Lower leg skin (tissue), 4 donors: ENCODE measurements around the gene CNNM2. TPM values are rescaled to one million over a fixed set of nuclear protein-coding genes. Genes with fewer than 3 reads are reported as not detected.

Source experiments
- DNase-seq, 2 donors: peaks; one replicate each; pipeline ENCODE4 v3.0.0-alpha.2; 2019; ENCODE audit warnings: low spot score in 2 of 2
- H3K4me3 ChIP-seq: fragments of 200-600 bp; sonication (generic); 2 replicates; pipeline ENCODE4 v1.5.1; 2017; ENCODE audit warnings: mild to moderate bottlenecking, low read depth; ENCODE audit not compliant: poor library complexity, severe bottlenecking
- CTCF ChIP-seq, 3 donors: fragments of 450-650 bp; IDR thresholded peaks; one replicate each; pipeline ENCODE4 v1.5.1; 2016; ENCODE audit warnings: antibody characterized with exemption in 3 of 3, mild to moderate bottlenecking in 3 of 3, moderate library complexity in 2 of 3
- POLR2A ChIP-seq, 2 donors: fragments of 450-650 bp; IDR thresholded peaks; one replicate each; pipeline ENCODE4 v1.6.1; 2016 to 2017; ENCODE audit warnings: antibody characterized with exemption in 2 of 2, mild to moderate bottlenecking in 1 of 2, moderate library complexity in 1 of 2
- WGBS, 2 donors: methylation state at CpG; one replicate each; pipeline ENCODE4 v1.1.5; 2018; 5-methylcytosine and 5-hydroxymethylcytosine counted together
- intact Hi-C: fragments of 100-400 bp; cut with DNase I; formaldehyde crosslinking; loops from one replicate; pipeline ENCODE4 v1.15.0; 2023; ENCODE audit warnings: low total_unique reads
- total RNA-seq, 4 donors: library from RNA; depleted of rRNA; stranded (reverse); fragments of >200 nt; gene quantifications; one replicate each; pipeline ENCODE4 v1.1.0, GENCODE V29; 2016

The CNNM2 gene
- total RNA-seq, 4 donors from 2014 or later = 9.6 to 21.9 (median 14.5) TPM

- TF ChIP-seq CTCF (IDR thresholded peaks at IDR 0.05) = no peak
- TF ChIP-seq POLR2A (IDR thresholded peaks at IDR 0.05) = no peak
- 83 to 89% methylated on average over 3 of the region's 3 CpGs for WGBS, 2 donors
- intact Hi-C loops = no loop called here
- DNase-seq = no peak
- no peak overlapping the region for H3K4me3 ChIP-seq
Measured at GRCh38 chr10:102935939-102936605, 18.0 kb downstream of the CNNM2 start.

- intact Hi-C loops = no loop called here
- TF ChIP-seq POLR2A (IDR thresholded peaks at IDR 0.05) (no peak), CTCF (IDR thresholded peaks at IDR 0.05) (no peak)
- DNase-seq = no peak
- WGBS, 2 donors = 95% methylated on average over 3 of the region's 3 CpGs
- no peak overlapping the region for H3K4me3 ChIP-seq
Measured at GRCh38 chr10:102941401-102941800, 23.3 kb downstream of the CNNM2 start.

GRCh38 chr10:102945449-102945848, 27.4 kb downstream of the CNNM2 start:
- no peak overlapping the region for H3K4me3 ChIP-seq
- 91 to 95% methylated on average over 3 of the region's 3 CpGs for WGBS, 2 donors
- TF ChIP-seq CTCF (IDR thresholded peaks at IDR 0.05) = no peak
- no peak for TF ChIP-seq POLR2A (IDR thresholded peaks at IDR 0.05)
- DNase-seq = no peak
- intact Hi-C loops = no loop called here

GRCh38 chr10:102945962-102946361, 27.9 kb downstream of the CNNM2 start:
- 80 to 91% methylated on average over 2 of the region's 2 CpGs for WGBS, 2 donors
- no peak overlapping the region for H3K4me3 ChIP-seq
- intact Hi-C loops = no loop called here
- no peak for TF ChIP-seq POLR2A (IDR thresholded peaks at IDR 0.05)
- TF ChIP-seq CTCF (IDR thresholded peaks at IDR 0.05) = no peak
- no peak for DNase-seq

GRCh38 chr10:102946992-102947391, 28.9 kb downstream of the CNNM2 start:
- H3K4me3 ChIP-seq = no peak overlapping the region
- DNase-seq = no peak
- 85% methylated on average over 2 of the region's 2 CpGs for WGBS, 2 donors
- intact Hi-C loops = no loop called here
- TF ChIP-seq CTCF (IDR thresholded peaks at IDR 0.05) (no peak), POLR2A (IDR thresholded peaks at IDR 0.05) (no peak)

- WGBS, 2 donors = 83 to 86% methylated on average over 4 of the region's 4 CpGs
- no peak overlapping the region for H3K4me3 ChIP-seq
- no peak for DNase-seq
- intact Hi-C loops = no loop called here
- TF ChIP-seq POLR2A (IDR thresholded peaks at IDR 0.05) (no peak), CTCF (IDR thresholded peaks at IDR 0.05) (no peak)
Measured at GRCh38 chr10:102948176-102948575, 30.1 kb downstream of the CNNM2 start.
